Endothelial cell of umbilical vein (primary cell): Measurements from ENCODE around the gene PCNX1. TPM values are rescaled to one million over a fixed set of nuclear protein-coding genes. Genes with fewer than 3 reads are reported as not detected.

Experiments used
- BruUV-seq: library from RNA; stranded (reverse); fragments of 400-500 nt; replicated peaks from 2 replicates; lab custom pipeline; 2021; lab: Mats Ljungman, UMichigan
- CTCF ChIA-PET: fragments of 300-600, 350-600 bp; sonication (Branson Sonifier 250); formaldehyde crosslinking; loops from one replicate; lab custom pipeline; 2021; ENCODE audit warnings: antibody characterized with exemption, inconsistent platforms; lab: Charles Lee
- POLR2A ChIA-PET: fragments of 300-600, 350-600 bp; sonication (Branson Sonifier 250); formaldehyde crosslinking; loops from one replicate; lab custom pipeline; 2021; ENCODE audit warnings: antibody characterized with exemption, inconsistent platforms; lab: Charles Lee
- DNase-seq: peaks from one replicate; pipeline ENCODE4 v3.0.0-alpha.2; 2011; ENCODE audit warnings: low read depth, low spot score
- FAIRE-seq: peaks from 2 replicates; lab custom pipeline; 2011; peaks lifted over from hg19 to GRCh38; lab: Jason Lieb, UNC
- H2AFZ ChIP-seq: 2 replicates; pipeline ENCODE4 v1.6.0; 2012; ENCODE audit warnings: low read depth, low read length, control low read depth, inconsistent platforms
- H3K27ac ChIP-seq: 2 replicates; pipeline ENCODE4 v1.5.1; 2011; ENCODE audit warnings: low read depth, mild to moderate bottlenecking, control low read depth, low read length, moderate library complexity; ENCODE audit not compliant: insufficient read depth
- H3K27me3 ChIP-seq, 2 experiments: 2 replicates each; pipeline versions ENCODE4 v1.6.0 to v1.6.1; 2011; ENCODE audit warnings: low read length in 2 of 2, mixed read lengths in 1 of 2; ENCODE audit not compliant: control insufficient read depth in 2 of 2, insufficient read depth in 2 of 2
- H3K36me3 ChIP-seq, 2 experiments: 2 replicates in 1 of 2; 3 replicates in 1 of 2; pipeline ENCODE4 v1.5.1; 2011; ENCODE audit warnings: low read length in 2 of 2, mild to moderate bottlenecking in 1 of 2, moderate library complexity in 1 of 2; ENCODE audit not compliant: control insufficient read depth in 2 of 2, insufficient read depth in 2 of 2; ENCODE audit errors: extremely low read depth in 1 of 2
- H3K4me1 ChIP-seq: 3 replicates; pipeline ENCODE4 v1.5.1; 2011; ENCODE audit warnings: mild to moderate bottlenecking, low read length; ENCODE audit not compliant: control insufficient read depth, insufficient read depth; ENCODE audit errors: extremely low read depth
- H3K4me2 ChIP-seq: 2 replicates; pipeline ENCODE4 v1.6.1; 2011; ENCODE audit warnings: low read length, control low read depth, mixed read lengths; ENCODE audit not compliant: insufficient read depth
- H3K4me3 ChIP-seq, 3 experiments: fragments of 200-600 bp in 1 of 3; sonication (generic), shearing (Covaris generic) in 1 of 3; replicated peaks in 1 of 3; 2 replicates each; pipeline ENCODE4 v1.5.1; 2011 to 2016; ENCODE audit warnings: control low read depth in 3 of 3, low read length in 3 of 3, mild to moderate bottlenecking in 2 of 3, inconsistent platforms in 1 of 3, low read depth in 1 of 3, moderate library complexity in 1 of 3; ENCODE audit not compliant: insufficient read depth in 1 of 3
- H3K79me2 ChIP-seq: 2 replicates; pipeline ENCODE4 v1.6.0; 2012; ENCODE audit warnings: low read length, inconsistent platforms; ENCODE audit not compliant: control insufficient read depth, insufficient read depth
- H3K9ac ChIP-seq: replicated peaks from 2 replicates; pipeline ENCODE3; 2011; ENCODE audit warnings: low read length, control low read depth; ENCODE audit not compliant: insufficient read depth; ENCODE audit errors: extremely low read depth
- H3K9me1 ChIP-seq: replicated peaks from 3 replicates; pipeline ENCODE4 v1.6.0; 2011; ENCODE audit warnings: mild to moderate bottlenecking, low read length; ENCODE audit not compliant: control insufficient read depth, insufficient read depth; ENCODE audit errors: extremely low read depth
- H3K9me3 ChIP-seq: replicated peaks from 2 replicates; pipeline ENCODE4 v1.5.1; 2012; ENCODE audit warnings: low read length, inconsistent platforms; ENCODE audit not compliant: control insufficient read depth, insufficient read depth
- H4K20me1 ChIP-seq: replicated peaks from 2 replicates; pipeline ENCODE3; 2011; ENCODE audit warnings: mild to moderate bottlenecking, low read length; ENCODE audit not compliant: control insufficient read depth, insufficient read depth; ENCODE audit errors: extremely low read depth
- EZH2 ChIP-seq: IDR thresholded peaks from 2 replicates; pipeline ENCODE4 v1.6.1; 2012; ENCODE audit warnings: borderline replicate concordance, low read depth, mild to moderate bottlenecking, moderate library complexity, low read length, inconsistent platforms; ENCODE audit not compliant: severe bottlenecking
- FOS ChIP-seq: IDR thresholded peaks from 2 replicates; pipeline ENCODE4 v1.6.1; 2011; ENCODE audit warnings: mild to moderate bottlenecking, low read length, moderate library complexity, borderline replicate concordance; ENCODE audit not compliant: insufficient read depth
- GATA2 ChIP-seq: IDR thresholded peaks from 2 replicates; pipeline ENCODE4 v1.7.0; 2011; ENCODE audit warnings: low read depth, mild to moderate bottlenecking, moderate library complexity, mixed read lengths, low read length; ENCODE audit not compliant: insufficient read length, insufficient read depth
- JUN ChIP-seq: IDR thresholded peaks from 2 replicates; pipeline ENCODE4 v1.6.1; 2011; ENCODE audit warnings: borderline replicate concordance, low read depth; ENCODE audit not compliant: insufficient read length, insufficient read depth
- MYC ChIP-seq: IDR thresholded peaks from one replicate; pipeline ENCODE4 v1.6.1; 2011; ENCODE audit warnings: mild to moderate bottlenecking, low read depth, low read length
- POLR2A ChIP-seq: IDR thresholded peaks from 2 replicates; pipeline ENCODE4 v1.6.1; 2012; ENCODE audit warnings: low read depth, mild to moderate bottlenecking, control low read depth, low read length
- POLR2AphosphoS5 ChIP-seq: IDR thresholded peaks from 2 replicates; pipeline ENCODE4 v1.6.1; 2012; ENCODE audit warnings: low read depth, mild to moderate bottlenecking, control low read depth, low read length, moderate library complexity; ENCODE audit not compliant: insufficient read depth
- dilution Hi-C: fragments of 300-500 bp; cut with MboI; formaldehyde crosslinking; loops from one replicate; pipeline ENCODE4 v1.15.0; 2019; ENCODE audit warnings: low sequenced_read_pairs; ENCODE audit not compliant: extremely low pct_ligation_motif_present
- intact Hi-C: fragments of 100-400 bp; cut with micrococcal nuclease; formaldehyde crosslinking; loops from one replicate; pipeline ENCODE4 v1.10.0; 2022
- polyA plus RNA-seq, 4 experiments: library from polyadenylated mRNA; depleted of rRNA in 3 of 4; stranded (reverse) in 3 of 4; unstranded in 1 of 4; fragments of >200 nt; gene quantifications; 2 replicates each; pipeline versions ENCODE4 v1.2.1 to v1.2.3, GENCODE V29; 2011 to 2012; ENCODE audit warnings: missing spikeins in 1 of 4
- total RNA-seq: library from RNA; stranded (reverse); gene quantifications from 2 replicates; pipeline ENCODE4 v1.2.3, GENCODE V29; 2021
- TF ChIP-seq, protein P1 (sequence below), 2 donors: IDR thresholded peaks; 1 replicate in 1 of 2; 2 replicates in 1 of 2; pipeline ENCODE4 v1.5.1; 2011; ENCODE audit warnings: low read length in 2 of 2, mild to moderate bottlenecking in 2 of 2, moderate library complexity in 2 of 2, control low read depth in 1 of 2, inconsistent platforms in 1 of 2, low read depth in 1 of 2; ENCODE audit not compliant: insufficient read depth in 1 of 2; ENCODE audit errors: extremely low read depth in 1 of 2
- TF ChIP-seq, protein P2 (sequence below): IDR thresholded peaks from 2 replicates; pipeline ENCODE4 v1.6.1; 2011; ENCODE audit not compliant: insufficient read depth, insufficient read length

The PCNX1 gene
- total and polyA plus RNA-seq, 2 donors (not counting 3 experiments of a cell fraction or from before 2014, with no cell fraction given), result 21.4 to 40.5 TPM

DNA sequence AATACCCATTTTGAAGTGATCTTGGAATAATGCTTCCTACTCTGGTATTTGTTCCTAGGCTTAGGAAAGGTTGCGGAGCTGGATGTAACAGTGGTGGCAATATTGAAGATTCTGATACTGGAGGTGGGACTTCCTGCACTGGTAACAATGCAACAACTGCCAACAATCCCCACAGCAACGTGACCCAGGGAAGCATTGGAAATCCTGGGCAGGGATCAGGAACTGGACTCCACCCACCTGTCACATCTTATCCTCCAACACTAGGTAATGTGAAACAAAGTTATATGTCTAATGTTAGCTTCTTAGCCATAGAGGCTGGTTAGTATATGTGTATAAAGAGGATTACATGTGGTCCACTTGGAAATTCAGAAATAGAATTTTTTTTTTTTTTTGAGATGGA is 197.9 kb downstream of the PCNX1 start:
- Histone ChIP-seq H3K4me2 (no peak overlapping the region), H3K4me1 (no peaks in the 10 kb centered on the region), H3K9me1 (no peaks in the 10 kb centered on the region), H3K9ac (no peak overlapping the region), H3K9me3 (no peaks in the 10 kb centered on the region), H4K20me1 (no peaks in the 10 kb centered on the region), H2AFZ (no peak overlapping the region), H3K27me3 (no peaks in the 10 kb centered on the region), H3K36me3 (peaks cover 0 to 11% of the 10 kb centered on the region in 2 experiments), H3K79me2 (no peaks in the 10 kb centered on the region), H3K4me3 (no peak overlapping the region), H3K27ac (no peak overlapping the region)
- FAIRE-seq (no peak), DNase-seq (no peak)
- CTCF ChIA-PET, result interaction anchor here (1.1 to 6.1 kb wide), 11 partner anchors 8 to 758 kb away, joined by 3 to 66 read pairs (median 6); no protein-coding TSS in a partner anchor
- TF ChIP-seq POLR2A, result no peak
- TF ChIP-seq POLR2AphosphoS5, result no peak
- no peak for TF ChIP-seq GATA2
- TF ChIP-seq EZH2, result no peak
- TF ChIP-seq, protein P1, sequence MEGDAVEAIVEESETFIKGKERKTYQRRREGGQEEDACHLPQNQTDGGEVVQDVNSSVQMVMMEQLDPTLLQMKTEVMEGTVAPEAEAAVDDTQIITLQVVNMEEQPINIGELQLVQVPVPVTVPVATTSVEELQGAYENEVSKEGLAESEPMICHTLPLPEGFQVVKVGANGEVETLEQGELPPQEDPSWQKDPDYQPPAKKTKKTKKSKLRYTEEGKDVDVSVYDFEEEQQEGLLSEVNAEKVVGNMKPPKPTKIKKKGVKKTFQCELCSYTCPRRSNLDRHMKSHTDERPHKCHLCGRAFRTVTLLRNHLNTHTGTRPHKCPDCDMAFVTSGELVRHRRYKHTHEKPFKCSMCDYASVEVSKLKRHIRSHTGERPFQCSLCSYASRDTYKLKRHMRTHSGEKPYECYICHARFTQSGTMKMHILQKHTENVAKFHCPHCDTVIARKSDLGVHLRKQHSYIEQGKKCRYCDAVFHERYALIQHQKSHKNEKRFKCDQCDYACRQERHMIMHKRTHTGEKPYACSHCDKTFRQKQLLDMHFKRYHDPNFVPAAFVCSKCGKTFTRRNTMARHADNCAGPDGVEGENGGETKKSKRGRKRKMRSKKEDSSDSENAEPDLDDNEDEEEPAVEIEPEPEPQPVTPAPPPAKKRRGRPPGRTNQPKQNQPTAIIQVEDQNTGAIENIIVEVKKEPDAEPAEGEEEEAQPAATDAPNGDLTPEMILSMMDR (IDR thresholded peaks at IDR 0.05; ENCODE audit: extremely low read depth in 1 of 2, insufficient read depth in 1 of 2, low read depth in 1 of 2, low read length in 2 of 2), result no peak
- TF ChIP-seq, protein P2, sequence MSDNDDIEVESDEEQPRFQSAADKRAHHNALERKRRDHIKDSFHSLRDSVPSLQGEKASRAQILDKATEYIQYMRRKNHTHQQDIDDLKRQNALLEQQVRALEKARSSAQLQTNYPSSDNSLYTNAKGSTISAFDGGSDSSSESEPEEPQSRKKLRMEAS, result no peak
- no peak for TF ChIP-seq JUN
- TF ChIP-seq MYC, result no peak
- TF ChIP-seq FOS, result no peak
- BruUV-seq, result no TSS peak
- POLR2A ChIA-PET, result no interaction called here
- intact Hi-C loops, result no loop called here
- dilution Hi-C loops, result no loop called here
